Measurements from ENCODE around the gene ITGB5. TPM values are rescaled to one million over a fixed set of nuclear protein-coding genes. Genes with fewer than 3 reads are reported as not detected.
"Not testable (repeated sequence)": the region's sequence is repeated elsewhere in the genome, so short reads cannot be mapped to it uniquely, and the experiment has no call there.

ITGB5 gene
- total RNA-seq, 1 donor from 2014 or later = 46.0 TPM

GRCh38 chr3:124793054-124793739, 94.0 kb downstream of the ITGB5 start:
- H3K4me1 Mint-ChIP-seq (ENCODE audit: unreplicated experiment) = peaks cover 18% of the 10 kb centered on the region
- TF ChIP-seq, protein P1, sequence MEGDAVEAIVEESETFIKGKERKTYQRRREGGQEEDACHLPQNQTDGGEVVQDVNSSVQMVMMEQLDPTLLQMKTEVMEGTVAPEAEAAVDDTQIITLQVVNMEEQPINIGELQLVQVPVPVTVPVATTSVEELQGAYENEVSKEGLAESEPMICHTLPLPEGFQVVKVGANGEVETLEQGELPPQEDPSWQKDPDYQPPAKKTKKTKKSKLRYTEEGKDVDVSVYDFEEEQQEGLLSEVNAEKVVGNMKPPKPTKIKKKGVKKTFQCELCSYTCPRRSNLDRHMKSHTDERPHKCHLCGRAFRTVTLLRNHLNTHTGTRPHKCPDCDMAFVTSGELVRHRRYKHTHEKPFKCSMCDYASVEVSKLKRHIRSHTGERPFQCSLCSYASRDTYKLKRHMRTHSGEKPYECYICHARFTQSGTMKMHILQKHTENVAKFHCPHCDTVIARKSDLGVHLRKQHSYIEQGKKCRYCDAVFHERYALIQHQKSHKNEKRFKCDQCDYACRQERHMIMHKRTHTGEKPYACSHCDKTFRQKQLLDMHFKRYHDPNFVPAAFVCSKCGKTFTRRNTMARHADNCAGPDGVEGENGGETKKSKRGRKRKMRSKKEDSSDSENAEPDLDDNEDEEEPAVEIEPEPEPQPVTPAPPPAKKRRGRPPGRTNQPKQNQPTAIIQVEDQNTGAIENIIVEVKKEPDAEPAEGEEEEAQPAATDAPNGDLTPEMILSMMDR (conservative IDR thresholded peaks at IDR 0.05) = no peak
- no peak overlapping the region for H3K4me3 Mint-ChIP-seq
- H3K27me3 Mint-ChIP-seq = no peaks in the 10 kb centered on the region
- H3K27ac Mint-ChIP-seq = peak overlapping the region; percentile 19
- no peak for DNase-seq (ENCODE audit: extremely low spot score, unreplicated experiment)
- H3K36me3 Mint-ChIP-seq = peaks cover 11% of the 10 kb centered on the region
- H3K9me3 Mint-ChIP-seq = no peaks in the 10 kb centered on the region

GRCh38 chr3:124792341-124793040, 94.7 kb downstream of the ITGB5 start:
- TF ChIP-seq, protein P1 (conservative IDR thresholded peaks at IDR 0.05) = no peak
- no peaks in the 10 kb centered on the region for H3K9me3 Mint-ChIP-seq
- no peak overlapping the region for H3K4me3 Mint-ChIP-seq
- H3K27ac Mint-ChIP-seq = no peak overlapping the region
- H3K4me1 Mint-ChIP-seq (ENCODE audit: unreplicated experiment) = peaks cover 18% of the 10 kb centered on the region
- DNase-seq (ENCODE audit: extremely low spot score, unreplicated experiment) = no peak
- H3K36me3 Mint-ChIP-seq = peaks cover 11% of the 10 kb centered on the region
- no peaks in the 10 kb centered on the region for H3K27me3 Mint-ChIP-seq

DNA sequence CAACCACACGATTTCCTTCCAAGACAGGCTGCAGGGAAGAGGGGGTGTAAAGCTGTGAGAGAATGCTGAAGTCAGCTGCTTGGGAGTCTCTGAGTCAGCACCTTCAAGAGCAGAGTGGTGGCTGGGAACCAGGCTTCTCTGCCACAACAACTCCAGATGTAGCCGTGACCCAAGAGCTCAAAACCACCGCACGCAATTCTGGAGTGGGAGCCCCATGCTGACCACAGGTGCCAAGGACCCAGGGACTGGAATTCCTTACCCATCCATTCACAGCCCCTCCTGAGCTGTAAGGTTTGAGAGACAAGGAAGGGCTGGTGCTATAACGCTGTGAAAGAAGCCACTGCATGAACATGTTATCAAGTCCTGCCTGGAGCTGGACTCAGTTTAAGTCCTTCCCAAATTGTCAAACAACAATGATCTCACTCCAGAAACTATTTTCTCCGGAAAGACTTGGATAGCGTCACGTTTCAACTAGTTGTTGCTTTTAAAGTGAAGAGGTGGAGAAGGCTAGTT, 95.5 kb downstream of the ITGB5 start:
- Mint-ChIP-seq H3K27ac (no peak overlapping the region), H3K9me3 (no peaks in the 10 kb centered on the region), H3K36me3 (peaks cover 8% of the 10 kb centered on the region), H3K4me1 (ENCODE audit: unreplicated experiment) (peaks cover 24% of the 10 kb centered on the region), H3K27me3 (no peaks in the 10 kb centered on the region), H3K4me3 (no peak overlapping the region)
- TF ChIP-seq, protein P1 (conservative IDR thresholded peaks at IDR 0.05) = no peak
- no peak for DNase-seq (ENCODE audit: extremely low spot score, unreplicated experiment)

DNA sequence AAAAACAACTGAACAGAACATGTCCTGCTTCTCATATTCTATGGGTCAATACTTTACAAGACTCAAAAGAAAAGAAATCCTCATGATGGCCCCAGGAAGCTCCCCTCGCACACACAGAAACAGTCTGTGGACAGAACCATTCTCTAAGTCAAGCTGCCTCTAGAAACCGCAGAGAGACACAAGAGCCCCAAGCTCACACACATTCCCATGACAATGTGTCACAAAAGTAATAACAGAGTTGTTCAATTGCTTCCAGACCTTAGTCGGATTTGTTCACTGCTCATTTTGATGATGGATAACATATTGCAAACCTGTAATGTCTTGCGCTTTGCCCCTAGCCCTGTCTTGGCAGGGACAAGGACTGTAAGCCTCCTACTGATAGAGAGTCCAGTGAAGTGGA, 96.0 kb downstream of the ITGB5 start:
- Mint-ChIP-seq H3K4me3 (no peak overlapping the region), H3K27ac (no peak overlapping the region), H3K27me3 (no peaks in the 10 kb centered on the region), H3K9me3 (no peaks in the 10 kb centered on the region), H3K4me1 (ENCODE audit: unreplicated experiment) (peaks cover 28% of the 10 kb centered on the region), H3K36me3 (peaks cover 8% of the 10 kb centered on the region)
- TF ChIP-seq, protein P1 (conservative IDR thresholded peaks at IDR 0.05) = no peak
- DNase-seq (ENCODE audit: extremely low spot score, unreplicated experiment) = no peak

GRCh38 chr3:124789103-124789502, 98.1 kb downstream of the ITGB5 start:
- not testable (repeated sequence) for H3K36me3 Mint-ChIP-seq

DNA sequence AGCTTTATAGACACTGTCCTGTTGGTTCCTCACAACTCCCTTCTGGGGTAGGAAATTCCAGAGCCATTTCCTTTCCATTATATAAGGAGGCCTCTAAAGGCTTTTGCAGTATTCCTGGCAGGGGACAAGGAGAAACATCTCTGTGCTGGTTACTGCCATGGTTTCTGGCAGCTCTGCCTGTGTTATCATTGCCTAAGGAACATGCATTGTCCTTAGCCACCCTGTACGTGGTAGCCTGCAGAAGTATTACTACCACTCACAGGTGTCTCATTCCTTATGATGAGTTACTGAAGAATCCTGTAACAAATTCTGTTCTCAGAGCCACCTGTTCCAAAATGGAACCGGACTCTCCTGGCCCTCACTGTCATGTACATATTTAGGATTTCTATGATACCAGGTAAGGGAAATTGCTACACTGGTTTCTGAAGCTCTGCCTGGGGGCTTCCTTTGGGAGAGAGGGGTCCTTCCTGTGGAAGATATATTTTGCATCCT, 98.9 kb downstream of the ITGB5 start:
- Mint-ChIP-seq H3K36me3 (no peaks in the 10 kb centered on the region), H3K27me3 (no peaks in the 10 kb centered on the region), H3K4me1 (ENCODE audit: unreplicated experiment) (peaks cover 28% of the 10 kb centered on the region)

More at GRCh38 chr3:124789103-124789502, 98.1 kb downstream of the ITGB5 start:
- not testable (repeated sequence) for H3K27me3 Mint-ChIP-seq; H3K9me3 Mint-ChIP-seq; H3K4me3 Mint-ChIP-seq; DNase-seq (ENCODE audit: extremely low spot score, unreplicated experiment); H3K27ac Mint-ChIP-seq
- peaks cover 28% of the 10 kb centered on the region for H3K4me1 Mint-ChIP-seq (ENCODE audit: unreplicated experiment)

More for the DNA sequence above, 98.9 kb downstream of the ITGB5 start:
- Mint-ChIP-seq H3K27ac (no peak overlapping the region), H3K4me3 (no peak overlapping the region), H3K9me3 (no peaks in the 10 kb centered on the region)
- no peak for DNase-seq (ENCODE audit: extremely low spot score, unreplicated experiment)
- TF ChIP-seq, protein P1 (conservative IDR thresholded peaks at IDR 0.05) = no peak
